Hematopoietic multipotent progenitor cell treated with erythropoietin and hydrocortisone succinate and interleukin-3 and kit ligand, for 6 days (in vitro differentiated cells): ENCODE results near the gene CEP85L.
A peak's percentile ranks its signal among the peaks of the same experiment; 100 is the strongest.

ENCODE experiments used
- DNase-seq: peaks from one replicate; pipeline ENCODE4 v3.0.0-alpha.2; 2015

CEP85L gene

DNA sequence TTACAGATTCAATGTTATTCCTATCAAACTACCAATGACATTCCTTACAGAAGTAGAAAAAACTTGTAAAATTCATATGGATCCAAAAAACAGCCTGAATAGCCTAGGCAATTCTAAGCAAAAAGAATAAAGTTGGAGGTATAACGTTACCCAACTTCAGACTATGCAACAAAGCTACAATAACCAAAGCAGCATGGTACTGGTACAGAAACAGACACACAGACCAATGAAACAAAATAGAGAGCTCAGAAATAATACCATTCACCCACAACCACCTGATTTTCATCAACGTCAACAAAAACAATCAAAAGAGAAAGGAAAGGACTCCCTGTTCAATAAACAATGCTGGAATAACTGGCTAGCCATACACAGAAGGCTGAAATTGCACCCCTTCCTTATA, 120.4 kb downstream of the CEP85L start:
- DNase-seq, result no peak

DNA sequence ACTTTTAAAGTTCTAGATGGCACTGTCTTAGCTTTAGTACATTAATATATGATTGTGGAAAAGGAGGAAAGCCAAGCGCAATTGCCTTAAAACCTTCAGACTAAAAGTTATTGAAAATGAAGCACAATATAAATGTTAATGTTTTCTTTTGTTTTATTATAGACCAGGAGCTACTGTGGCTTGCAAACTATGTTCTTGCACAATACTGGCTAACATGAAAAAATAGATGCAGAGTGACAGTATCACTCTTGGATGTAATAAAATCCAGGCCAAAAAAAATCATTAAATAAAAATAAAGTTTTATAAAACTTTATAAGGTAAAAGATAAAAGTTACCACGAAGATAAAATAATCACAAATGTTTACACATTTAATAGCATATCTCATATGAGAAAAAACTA, 121.6 kb downstream of the CEP85L start:
- DNase-seq, result no peak

DNA sequence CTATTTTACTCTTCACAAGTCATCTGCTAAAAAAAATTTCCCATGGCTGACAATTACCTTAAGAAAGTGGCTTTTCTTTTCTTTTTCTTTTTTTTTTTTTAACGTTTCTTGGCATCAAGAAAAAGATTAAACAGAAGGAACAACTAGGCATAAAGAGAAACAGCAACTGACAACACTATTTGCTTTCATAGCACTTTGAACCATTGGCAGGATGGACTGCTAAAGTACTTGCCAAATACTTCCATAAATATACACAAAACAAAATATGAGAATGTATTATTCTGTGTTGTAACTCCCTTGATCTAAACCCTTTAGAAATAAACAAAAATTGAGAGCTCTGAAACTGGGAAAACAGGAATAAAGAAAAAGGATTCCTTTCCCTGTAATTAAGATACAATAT, 123.3 kb downstream of the CEP85L start:
- no peak for DNase-seq

DNA sequence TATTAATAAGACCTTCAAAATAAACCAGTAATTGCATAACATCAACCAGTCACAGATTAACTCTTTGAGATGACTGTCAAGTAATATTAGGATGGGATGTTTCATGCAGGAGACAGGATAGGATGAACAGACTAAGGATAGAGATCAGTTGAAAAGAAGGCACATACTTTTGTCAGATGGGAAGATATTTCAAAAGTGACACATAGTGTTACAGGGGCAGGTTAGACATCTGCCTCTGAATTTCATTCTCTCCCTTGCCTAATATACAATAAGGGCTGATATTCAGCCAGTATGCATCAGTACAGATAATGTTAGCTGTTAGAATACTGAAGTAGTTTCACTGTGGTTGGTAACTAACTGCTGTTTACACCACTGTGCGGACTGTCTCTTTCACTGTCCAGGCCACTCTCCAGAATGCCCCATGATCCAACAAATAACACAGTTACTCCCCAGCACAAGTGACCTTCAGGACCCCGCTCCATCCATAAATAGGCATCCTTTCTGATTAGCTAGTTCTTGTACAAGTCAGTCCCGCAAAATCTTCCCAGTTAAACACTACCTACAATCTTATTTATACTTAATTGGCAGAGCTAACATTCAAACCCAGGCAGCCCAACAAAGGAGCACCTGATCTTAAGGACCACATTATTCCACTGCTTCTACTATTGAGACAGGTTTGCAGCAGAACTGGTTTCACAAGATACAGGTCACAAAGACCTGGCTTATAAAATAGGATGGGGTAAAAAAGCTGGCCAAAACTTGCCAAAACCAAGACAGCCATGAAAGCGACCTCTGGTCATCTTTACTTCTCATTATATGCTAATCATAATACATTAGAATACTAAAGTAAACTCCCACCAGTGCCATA, 125.2 kb downstream of the CEP85L start:
- DNase-seq, result no peak

DNA sequence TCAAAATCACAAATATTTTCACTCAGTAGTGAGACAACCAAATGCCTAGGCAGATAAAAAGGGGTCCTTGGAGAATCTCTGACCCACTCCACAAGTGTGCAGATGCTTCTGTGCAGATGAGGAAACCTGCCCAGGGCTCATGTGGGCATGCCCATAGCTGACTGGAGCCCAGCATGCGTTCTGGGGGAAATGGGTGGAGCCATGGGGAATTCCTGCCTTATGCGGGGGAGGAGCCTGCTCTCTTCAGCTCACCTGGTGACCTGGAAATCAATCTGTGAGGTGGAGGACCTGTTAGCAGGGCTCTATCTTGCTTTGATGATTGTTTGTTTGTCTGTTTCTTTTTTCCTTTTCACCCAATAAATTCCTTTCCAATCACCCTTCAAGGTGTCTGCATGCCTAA, 126.7 kb downstream of the CEP85L start:
- no peak for DNase-seq

DNA sequence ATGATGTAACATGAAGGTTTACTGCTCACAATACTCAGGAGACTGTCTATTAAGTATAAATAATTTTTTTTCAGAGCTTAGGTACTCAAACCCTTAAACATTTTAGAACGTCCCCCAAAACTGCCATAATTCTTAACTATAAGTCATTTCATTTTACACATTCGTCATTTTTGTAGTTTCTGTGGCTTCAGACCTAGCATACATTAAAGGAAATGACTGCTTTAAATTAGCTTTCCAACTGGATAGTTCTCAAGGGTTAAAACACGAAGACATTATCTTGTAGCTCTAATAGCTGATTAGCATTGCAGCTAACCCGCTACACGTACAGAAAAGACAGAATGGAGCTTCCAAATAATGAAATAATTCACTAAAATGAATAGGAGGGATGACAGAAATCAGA, 128.2 kb downstream of the CEP85L start:
- no peak for DNase-seq

DNA sequence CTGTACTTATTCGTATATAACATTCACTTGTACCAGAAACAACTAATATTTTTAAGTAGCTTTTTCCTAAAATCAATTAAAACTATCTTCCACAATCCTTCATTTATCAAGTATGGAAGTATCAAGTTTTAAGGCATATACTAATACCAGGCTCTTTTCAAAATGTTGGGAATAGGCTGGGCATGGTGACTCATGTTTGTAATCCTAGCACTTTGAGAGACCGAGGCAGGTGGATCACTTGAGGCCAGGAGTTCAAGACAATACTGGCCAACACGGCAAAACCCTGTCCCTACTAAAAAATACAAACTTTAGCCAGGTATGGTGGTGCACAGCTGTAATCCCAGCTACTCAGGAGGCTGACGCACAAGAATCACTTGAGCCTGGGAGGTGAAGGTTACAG, 129.0 kb downstream of the CEP85L start:
- no peak for DNase-seq

DNA sequence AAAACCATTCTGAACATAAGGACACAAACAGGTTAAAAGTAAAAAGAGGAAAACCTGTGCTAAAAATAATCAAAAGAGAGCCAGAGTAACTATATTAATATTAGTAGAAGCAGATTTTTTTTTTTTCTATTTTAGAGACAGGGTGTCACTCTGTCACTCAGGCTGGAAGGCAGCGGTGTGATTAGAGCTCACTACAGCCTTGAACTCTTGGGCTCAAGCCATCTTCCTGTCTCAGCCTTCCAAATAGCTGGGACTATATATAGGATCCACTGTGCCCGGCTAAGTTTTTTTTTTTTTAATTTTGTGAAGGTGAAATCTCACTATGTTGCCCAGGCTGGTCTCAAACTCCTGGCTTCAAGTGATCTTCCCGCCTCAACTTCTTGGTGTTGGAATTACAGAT, 136.7 kb downstream of the CEP85L start:
- no peak for DNase-seq

DNA sequence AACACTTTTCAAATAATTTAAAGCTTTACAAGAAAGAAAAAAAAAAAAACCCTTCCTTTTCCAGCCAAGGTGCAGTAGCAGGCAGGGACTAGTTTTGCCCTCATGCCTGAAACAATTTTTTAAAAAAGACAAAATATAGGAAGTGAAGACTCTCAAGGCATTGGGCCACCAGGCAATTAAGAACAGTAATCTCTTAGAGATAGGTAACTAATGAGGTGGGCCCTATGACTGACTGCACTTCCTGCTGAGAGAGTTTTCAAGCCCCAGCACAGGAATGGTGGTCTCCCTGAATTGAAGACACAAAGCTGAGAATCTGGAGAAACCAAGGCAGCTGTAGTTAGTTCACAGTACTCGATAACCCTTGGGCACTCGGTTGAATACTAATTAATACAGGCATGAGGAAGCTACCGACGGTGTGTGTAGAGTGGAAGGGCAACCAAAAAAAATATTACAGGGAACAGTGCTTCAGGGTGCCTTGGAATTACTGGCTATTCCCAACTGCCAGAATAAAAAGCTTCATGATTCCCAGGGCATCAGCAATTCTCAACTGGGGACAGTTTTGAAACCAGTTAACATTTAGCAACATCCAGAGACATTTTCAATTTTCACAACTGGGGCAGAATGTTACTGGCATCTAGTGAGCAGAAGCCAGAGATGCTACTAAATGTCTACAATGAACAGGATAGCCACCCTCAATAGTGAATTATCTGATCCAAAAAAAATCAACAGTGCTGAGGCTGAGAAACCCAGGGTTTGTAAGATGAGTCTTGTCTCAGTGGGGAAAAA, 139.3 kb downstream of the CEP85L start:
- no peak for DNase-seq

DNA sequence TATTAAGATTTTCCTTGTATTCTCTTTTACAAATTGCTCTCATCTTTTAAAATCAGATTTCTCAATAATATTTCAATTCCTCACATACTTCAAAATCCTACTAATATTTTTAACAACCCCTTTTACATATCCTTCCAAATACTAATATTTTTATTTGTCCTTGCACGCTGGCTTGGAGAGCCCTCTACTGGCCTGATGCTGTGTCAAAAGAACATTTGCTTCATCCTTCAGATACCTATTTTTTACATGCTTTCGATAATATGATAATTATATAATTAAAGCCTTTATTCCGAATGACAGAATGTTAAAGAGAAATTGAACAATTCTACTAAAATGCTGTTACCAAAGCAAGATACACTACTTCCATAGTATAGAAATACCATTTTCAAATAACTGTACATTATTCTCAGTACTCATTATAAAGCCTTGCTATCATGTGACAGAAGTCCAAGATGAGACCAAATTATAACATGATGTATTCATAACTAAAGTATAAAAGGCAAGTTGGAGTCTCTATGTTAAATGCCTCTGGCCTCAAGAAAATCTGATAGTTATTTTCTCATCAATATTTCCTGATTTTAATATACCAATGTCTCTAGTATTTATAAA, 142.3 kb downstream of the CEP85L start:
- peak; percentile 47 for DNase-seq

DNA sequence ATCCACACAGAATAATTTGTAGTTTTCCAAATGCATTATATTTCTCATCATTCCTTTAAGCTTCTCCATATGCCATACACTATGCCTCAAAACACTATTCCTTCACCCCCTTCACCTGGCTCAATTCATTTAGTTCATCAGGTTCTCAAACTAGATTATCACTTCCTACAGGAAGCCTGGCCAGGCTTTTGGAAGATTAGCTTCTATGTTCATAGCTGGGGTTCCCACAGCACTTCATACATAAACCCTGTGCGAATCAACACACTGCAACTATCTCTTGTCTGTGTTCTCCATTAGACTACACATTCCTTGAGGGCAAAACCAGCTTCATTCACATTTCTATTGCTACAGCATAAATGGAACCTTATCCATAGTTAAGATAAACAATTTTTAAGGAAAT, 143.8 kb downstream of the CEP85L start:
- no peak for DNase-seq

DNA sequence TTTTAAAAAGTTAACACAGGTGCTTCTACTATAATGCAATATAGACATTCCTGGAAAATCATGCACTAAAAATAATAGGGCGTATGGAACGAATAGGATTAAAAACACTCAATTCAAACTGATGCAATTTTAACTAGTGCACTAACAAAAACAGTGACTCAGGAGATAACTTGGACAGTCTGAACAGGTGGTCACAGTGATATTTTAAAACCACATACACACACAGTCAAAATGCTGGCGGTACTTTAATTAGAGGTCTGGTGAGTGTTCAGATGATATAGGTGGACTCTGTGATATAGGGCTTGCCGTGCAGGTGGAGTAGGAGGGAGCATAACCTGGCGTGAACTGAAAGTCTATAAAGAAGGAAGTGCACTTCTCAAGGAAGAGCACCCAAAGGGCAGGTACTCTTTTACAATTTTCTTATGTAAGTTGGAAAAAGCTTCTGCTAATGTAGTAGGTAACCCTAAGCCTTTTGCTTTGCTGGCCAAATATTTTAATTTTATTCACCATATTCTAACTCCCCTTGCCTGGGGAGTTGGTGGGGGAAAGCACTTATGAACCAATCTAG, 145.2 kb downstream of the CEP85L start:
- peak; percentile 14 for DNase-seq

DNA sequence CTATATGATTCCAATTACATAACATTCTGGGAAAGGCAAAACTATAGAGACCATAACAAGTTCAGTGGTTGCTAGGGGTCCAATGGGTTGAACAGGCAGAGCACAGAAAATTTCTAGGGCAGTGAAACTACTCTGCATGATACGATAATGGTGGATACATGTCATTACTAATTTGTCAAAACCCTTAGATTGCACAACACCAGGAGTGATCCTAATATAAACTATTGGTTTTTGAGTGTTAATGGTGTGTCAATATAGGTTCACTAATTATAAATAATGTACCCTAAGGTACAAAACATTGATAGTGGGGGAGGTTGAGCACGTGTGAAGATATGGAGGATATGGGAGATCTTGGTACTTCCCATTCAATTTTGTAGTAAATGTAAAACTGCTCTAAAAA, 145.7 kb downstream of the CEP85L start:
- no peak for DNase-seq

DNA sequence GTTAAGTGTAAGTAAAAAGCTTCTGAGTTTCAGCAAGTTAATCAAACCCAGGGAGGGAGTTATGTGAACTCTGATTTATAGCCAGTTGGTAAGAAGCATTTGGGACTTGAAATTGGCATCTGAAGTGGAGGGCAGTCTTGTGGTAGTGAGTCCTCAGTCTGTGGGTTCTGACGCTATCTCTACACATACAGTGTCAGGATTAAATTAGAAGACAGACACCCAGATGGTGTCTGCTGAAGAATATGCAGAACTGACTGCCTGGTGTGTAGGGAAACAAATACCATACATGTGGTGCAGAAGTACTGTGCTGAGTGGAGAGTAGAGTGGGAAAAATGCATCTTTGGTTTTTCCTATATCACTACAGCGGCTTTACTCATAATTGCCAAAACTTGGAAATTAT, 146.8 kb downstream of the CEP85L start:
- no peak for DNase-seq

DNA sequence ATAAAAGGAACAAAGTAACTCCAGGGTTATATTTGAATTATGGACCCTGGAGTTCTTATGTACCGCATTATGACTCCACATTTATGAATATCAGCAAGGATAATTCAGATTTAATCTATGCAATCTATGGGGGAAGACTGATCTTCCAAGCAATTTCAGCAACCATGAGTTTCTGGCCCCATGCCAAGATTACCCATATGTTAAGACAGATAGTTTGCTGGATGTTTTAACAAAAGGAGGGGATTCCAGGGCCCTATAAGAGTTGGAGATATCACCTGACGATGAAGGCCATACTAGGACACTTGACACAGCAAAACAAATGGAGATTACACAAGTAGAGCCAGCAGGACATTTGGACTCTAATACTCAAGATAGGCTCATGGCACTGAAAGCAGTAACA, 149.2 kb downstream of the CEP85L start:
- DNase-seq, result peak; percentile 29

DNA sequence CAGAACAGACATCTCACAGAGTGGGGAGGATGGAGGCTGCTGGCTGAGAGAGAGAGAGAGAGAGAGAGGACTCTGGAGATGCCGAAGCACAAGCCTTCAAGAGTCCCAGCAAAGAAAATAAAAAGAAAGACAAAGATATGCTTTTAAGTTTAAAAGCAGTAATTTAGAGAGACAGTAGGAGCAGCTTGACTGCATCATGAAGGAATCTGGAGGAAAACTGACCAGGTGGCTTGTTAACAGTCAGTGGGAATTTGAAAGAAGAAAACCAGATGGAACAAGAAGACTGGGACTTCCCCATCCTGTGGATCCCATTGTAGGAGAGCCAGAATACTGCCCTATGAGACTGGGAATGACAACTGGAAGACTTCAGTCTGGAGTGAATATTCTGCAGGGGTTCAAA, 149.6 kb downstream of the CEP85L start:
- DNase-seq, result no peak

DNA sequence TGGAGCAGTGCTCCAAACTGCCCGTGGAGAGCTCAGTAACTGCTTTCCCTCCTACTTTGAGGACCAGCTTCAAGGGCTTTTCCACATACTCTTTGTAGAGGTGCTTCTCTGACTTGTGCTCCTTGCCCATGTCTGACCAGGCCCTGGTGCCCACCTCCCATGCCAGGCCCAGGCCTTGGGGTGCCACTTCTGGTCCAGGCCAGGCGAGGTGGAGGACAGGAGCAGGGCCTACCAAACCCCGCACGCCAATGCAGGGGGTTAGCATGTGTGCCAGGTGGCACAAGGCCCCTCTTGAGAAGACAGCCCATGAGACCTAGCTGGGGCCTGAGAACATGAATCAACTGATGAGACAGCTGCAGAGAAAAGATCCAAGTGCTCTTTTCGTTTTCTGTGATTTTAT, 150.3 kb downstream of the CEP85L start:
- DNase-seq, result no peak

DNA sequence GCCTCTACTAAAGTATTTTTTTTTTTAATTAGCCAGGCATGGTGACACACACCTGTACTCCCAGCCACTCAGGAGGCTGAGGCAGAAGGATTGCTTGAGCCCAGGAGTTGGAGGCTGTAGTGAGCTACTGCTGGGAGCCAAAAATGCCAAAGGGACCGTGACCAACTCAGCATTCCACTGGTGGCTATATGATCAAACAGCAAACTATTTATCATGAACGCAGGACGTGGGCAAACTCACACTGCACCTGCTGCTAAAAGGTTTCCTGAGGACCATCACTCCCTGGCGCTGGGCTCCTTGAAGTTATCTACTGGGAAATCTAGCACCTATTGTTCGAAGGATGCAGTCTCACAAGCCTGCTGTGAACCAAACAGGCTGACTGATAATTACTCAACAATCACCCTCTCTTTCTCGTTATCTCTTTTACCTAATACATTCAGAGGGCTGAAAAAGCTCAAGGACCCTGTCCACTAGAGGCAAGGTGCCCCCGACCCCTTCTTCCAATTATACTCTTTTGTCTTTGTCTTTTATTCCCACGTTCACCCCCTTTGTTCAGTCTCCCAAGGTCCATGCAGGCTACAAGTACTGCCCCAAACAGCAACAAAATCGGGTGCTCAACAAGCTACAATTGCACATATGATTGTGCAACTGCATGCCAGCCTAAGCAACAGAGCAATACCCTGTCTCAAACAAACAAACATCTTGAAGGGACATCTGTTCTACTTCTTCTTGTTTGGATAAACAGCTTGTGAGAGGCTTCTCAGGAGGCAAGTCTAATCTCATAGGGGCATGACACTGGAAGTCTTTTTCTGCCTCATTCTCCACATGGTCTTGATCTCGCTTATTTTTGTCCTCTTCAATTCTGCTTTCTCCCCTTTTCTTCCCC, 151.0 kb downstream of the CEP85L start:
- no peak for DNase-seq

DNA sequence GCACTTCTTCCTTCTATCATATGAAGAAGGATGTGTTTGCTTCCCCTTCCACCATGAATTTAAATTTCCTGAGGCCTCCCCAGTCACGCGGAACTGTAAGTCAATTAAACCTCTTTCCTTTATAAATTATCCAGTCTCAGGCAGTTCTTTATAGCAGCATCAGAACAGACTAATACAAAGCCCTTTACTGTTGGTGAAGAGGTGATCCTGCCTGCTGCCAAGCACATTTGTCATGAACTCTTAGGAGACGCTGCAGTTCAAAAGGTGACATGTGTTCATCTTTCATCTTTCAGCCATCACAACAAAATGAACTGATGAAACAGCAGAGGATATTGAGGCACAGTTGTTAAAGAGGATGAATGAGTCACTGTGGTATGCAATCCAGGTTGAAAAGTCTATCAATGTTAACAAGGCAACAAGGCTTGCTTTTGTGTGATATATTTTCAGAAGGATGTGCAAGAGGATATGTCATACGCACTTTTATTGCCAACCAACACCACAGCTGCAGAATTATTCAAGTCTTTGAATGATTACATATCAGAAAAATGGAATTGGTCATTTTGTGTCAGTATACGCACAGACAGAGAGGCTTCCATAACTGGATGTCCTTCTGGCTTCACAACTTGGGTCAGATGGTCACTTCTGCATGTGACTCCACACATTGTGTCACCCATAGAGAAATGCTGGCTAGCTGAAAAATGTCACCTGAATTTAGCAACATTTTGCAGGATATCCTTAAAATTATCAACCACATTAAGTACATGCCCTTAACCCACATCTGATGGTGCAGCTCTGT, 155.7 kb downstream of the CEP85L start:
- DNase-seq, result no peak

DNA sequence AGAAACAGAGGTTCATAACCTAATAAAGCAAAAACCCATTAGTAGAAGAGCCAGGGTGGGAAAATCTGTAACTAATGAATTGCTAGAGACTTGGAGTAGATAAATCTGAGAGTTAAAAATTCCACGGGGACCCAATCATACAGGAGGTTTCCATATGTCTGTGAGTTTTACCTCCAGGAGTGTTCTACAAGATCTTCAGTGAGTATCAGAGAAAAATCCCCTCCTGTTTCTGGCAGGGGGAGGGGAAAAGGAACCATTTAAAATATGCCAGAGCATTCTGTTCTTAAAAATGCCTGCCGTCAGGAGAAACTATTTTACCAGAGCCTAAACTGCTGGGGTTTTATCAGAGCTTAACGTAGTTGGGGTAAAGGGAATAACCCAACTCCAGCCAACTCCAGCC, 157.3 kb downstream of the CEP85L start:
- no peak for DNase-seq

DNA sequence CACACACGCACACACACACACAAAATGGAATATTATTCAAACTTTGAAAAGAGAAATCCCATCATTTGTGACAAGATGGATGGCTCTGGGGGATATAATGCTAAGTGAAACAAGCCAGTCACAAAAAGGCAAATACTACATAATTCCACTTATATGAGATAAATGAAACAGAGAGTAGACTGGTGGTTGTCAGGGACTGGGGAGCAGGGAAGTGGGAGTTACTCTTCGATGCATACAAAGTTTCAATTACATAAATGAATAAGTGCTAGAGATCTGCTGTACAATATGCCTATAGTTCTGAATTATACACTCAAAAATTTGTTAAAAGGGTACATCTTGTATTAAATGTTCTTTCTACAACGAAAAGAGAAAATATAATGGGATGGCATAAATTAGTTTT, 161.4 kb downstream of the CEP85L start:
- no peak for DNase-seq

DNA sequence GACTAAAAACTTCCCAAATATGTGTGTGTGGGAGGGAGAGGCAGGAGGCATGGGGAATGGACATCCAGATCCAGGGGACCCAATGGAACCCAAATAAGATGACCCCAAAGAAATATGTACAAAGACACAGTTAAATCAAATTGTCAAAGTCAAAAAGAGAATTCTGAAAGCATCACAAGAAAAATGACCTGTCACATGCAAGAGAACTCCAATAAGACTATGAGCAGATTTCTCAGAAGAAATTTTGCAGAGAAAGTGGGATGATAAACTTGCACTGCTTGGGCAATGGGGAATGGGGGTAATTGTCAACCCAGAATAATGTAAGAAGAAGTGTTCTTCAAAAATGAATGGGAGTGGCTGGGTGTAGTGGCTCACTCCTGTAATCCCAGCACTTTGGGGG, 162.8 kb downstream of the CEP85L start:
- DNase-seq, result no peak
